WI38 (cell line): Measurements from ENCODE around the gene CCN6.

Experiments used
- H3K4me3 ChIP-seq: 2 replicates; pipeline ENCODE4 v1.5.1; 2011; ENCODE audit warnings: low read depth, mild to moderate bottlenecking, control low read depth, low read length
- TF ChIP-seq, protein P1 (sequence below): IDR thresholded peaks from 2 replicates; pipeline ENCODE4 v1.5.1; 2012; ENCODE audit warnings: low read depth, mild to moderate bottlenecking, control low read depth, low read length

Gene CCN6

GRCh38 chr6:112117554-112117953 lies 63.6 kb downstream of the CCN6 start:
- TF ChIP-seq, protein P1, sequence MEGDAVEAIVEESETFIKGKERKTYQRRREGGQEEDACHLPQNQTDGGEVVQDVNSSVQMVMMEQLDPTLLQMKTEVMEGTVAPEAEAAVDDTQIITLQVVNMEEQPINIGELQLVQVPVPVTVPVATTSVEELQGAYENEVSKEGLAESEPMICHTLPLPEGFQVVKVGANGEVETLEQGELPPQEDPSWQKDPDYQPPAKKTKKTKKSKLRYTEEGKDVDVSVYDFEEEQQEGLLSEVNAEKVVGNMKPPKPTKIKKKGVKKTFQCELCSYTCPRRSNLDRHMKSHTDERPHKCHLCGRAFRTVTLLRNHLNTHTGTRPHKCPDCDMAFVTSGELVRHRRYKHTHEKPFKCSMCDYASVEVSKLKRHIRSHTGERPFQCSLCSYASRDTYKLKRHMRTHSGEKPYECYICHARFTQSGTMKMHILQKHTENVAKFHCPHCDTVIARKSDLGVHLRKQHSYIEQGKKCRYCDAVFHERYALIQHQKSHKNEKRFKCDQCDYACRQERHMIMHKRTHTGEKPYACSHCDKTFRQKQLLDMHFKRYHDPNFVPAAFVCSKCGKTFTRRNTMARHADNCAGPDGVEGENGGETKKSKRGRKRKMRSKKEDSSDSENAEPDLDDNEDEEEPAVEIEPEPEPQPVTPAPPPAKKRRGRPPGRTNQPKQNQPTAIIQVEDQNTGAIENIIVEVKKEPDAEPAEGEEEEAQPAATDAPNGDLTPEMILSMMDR: no peak
- no peak overlapping the region for H3K4me3 ChIP-seq

- H3K4me3 ChIP-seq: no peak overlapping the region
- TF ChIP-seq, protein P1: no peak
These were observed 64.1 kb downstream of the CCN6 start for GRCh38 chr6:112118034-112118433.
